Measurements from ENCODE around the gene GOLGA3. TPM values are rescaled to one million over a fixed set of nuclear protein-coding genes. Genes with fewer than 3 reads are reported as not detected.

The GOLGA3 gene
- total RNA-seq, 2 experiments from 2014 or later, result 25.2 to 29.1 TPM

Other genes with a start within 250 kb of the GOLGA3 start
- not detected for gene LRCOL1, start 218.3 kb downstream of the GOLGA3 start, total RNA-seq
- gene P2RX2, start 210.1 kb downstream of the GOLGA3 start, total RNA-seq, result not detected
- gene POLE, start 141.5 kb downstream of the GOLGA3 start, total RNA-seq, result 100 to 1,000 TPM; 118 to 121 TPM
- gene PXMP2, start 141.3 kb downstream of the GOLGA3 start, total RNA-seq, result 10 to 100 TPM; 11.3 to 12.8 TPM
- gene PGAM5, start 118.0 kb downstream of the GOLGA3 start, total RNA-seq, result 10 to 100 TPM; 50.1 to 55.7 TPM
- 100 to 1,000 TPM; 102 to 106 TPM for gene ANKLE2, start 67.0 kb downstream of the GOLGA3 start, total RNA-seq
- gene CHFR, start 58.7 kb upstream of the GOLGA3 start, total RNA-seq, result 10 to 100 TPM; 27.2 to 32.8 TPM
- gene ZNF605, start 127.4 kb upstream of the GOLGA3 start, total RNA-seq, result 1 to 10 TPM; 4.3 to 5.3 TPM
- 10 to 100 TPM in 1 of 2 experiments, 1 to 10 TPM in 1; 8.4 to 12.2 TPM for gene ZNF26, start 157.5 kb upstream of the GOLGA3 start, total RNA-seq
- 10 to 100 TPM; 11.0 to 12.9 TPM for gene ZNF84, start 208.6 kb upstream of the GOLGA3 start, total RNA-seq

Measured in activated naive CD4-positive, alpha-beta T cell treated with anti-CD3 and anti-CD28 coated beads for 36 hours (primary cell).